Bladder microvascular endothelial cell (primary cell): ENCODE data around the gene TMEM125. TPM values are rescaled to one million over a fixed set of nuclear protein-coding genes. Genes with fewer than 3 reads are reported as not detected.

Experiments
- total RNA-seq: library from RNA; depleted of rRNA; stranded (reverse); fragments of >200 nt; gene quantifications from 2 replicates; pipeline ENCODE4 v1.2.3, GENCODE V29; 2014

Gene TMEM125
- 0.06 TPM in 1 of 2 replicates, not detected in the other for total RNA-seq

DNA sequence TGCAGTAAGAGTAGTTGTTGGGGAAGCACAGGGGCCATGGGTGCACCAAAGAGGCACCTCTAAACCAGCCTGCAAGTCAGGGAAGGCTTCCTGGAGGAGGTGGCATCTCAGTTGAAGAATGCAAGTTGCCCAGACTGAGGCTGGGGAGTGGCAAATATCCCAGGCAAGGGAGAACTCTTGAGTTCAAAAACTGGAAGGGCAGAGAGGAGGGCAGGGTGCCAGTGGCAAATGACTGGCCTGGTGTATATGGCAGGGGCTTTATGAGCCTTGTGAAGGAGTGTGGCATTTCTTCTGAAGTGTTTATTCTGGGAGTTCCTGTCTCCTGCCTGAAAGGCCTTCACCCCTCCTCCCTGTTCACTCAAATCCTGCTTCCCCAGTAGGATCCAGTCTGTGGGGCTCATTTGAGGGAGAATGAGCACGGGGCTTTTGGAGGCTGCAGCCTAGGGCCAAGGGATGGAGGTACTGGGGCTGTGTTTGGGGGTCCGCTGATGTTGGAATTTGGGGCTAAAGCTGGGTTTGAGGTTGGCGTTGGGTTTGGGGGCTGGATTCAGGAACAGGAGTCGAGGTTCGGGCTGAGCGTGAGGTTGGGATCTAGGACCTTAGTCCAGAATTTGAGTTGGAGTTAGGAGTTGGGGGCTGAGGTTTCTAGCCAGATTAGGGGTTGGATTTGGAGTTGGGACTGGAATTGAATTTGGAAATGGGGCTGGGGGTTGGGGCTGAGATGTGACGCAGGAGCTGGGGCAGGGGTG lies at the start of gene TMEM125:
Gene TMEM125, plus strand, starts transcription at position 357 of the 749 bp plus-strand sequence. CDS start 2,740 bp downstream, outside the sequence.

DNA sequence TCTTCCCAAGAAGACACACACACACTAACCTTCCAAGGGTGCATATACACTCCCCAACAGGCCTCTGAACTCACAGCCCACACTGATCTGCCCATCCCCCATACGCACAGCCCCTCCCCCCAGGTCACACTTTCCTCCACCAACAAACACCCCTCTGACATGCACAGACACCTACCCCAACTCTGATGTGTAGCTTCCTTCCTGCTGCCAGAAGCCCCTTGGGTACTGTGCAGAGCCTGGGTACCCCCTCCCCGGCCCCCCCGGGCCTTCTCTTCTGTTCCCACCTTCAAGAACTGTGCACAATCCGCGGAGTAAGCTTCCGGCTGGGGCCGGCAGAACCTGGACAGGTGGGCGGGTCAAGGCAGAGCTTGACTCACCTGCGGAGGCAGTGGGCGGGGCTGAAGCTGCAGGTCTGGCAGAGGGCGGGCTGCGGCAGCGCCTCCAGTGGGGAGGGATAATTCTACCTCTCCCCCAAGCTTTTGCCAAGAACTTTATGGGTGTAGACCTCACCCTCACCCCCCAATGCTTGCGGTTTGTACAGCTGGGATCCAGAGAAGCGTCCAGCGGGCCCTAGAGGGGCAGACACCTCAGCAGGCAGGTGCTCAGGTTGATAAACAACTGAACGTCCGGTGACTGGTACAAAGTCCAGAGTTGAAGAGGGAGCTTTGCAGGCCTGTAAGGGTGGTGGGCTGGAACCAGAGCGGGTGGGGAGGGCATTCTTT lies 15.6 kb downstream of the TMEM125 start, which contains the start of gene C1orf210:
Gene C1orf210, minus strand, starts transcription at position 313 of the 722 bp plus-strand sequence. CDS start 2,311 bp downstream, outside the sequence.

DNA sequence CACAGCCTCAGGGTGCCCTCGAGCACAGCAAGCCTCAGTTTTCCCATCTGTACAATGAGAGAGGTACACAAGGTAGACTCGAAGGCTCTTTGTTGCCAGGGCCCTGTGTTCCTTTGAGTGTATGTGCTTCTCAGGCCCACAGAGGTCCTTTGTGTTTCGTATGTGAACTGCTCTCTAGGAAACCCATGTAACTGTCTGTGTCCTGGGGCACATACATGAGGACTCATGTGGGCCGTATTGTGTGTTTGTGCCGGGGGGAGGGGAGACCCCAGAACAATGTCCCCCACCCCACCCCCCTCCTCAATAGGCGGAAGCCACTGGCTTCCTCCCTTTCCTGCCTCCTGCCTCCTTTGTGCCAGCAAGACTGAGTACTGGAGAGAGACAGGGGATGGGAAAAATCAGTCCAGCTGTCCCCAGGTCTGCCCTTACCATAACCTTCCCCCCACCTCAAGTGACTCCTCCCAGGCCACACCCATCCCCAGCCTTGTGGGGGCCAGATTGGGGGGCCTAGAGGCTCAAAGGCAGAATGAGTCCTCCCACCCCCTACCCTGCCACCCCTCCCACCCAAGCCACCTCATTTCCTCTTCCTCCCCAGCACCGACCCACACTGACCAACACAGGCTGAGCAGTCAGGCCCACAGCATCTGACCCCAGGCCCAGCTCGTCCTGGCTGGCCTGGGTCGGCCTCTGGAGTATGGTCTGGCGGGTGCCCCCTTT lies 30.8 kb downstream of the TMEM125 start, which contains the start of gene TIE1:
Gene TIE1, plus strand, starts transcription at position 605 of the 717 bp plus-strand sequence. Its CDS starts 90 bp downstream, at position 695.

Other genes starting within 250 kb of the TMEM125 start
- 66.1 and 81.1 TPM in 2 replicates for gene EBNA1BP2, start 97.7 kb upstream of the TMEM125 start, total RNA-seq
- 0.16 and 0.31 TPM in 2 replicates for gene CFAP57, start 97.7 kb upstream of the TMEM125 start, total RNA-seq
- not detected in 2 replicates for gene C1orf210, start 15.6 kb downstream of the TMEM125 start, total RNA-seq
- 740 and 1,208 TPM in 2 replicates for gene TIE1, start 31.0 kb downstream of the TMEM125 start, total RNA-seq
- gene MPL, start 67.8 kb downstream of the TMEM125 start, total RNA-seq = 0.06 TPM in 1 of 2 replicates, not detected in the other
- gene CDC20, start 89.0 kb downstream of the TMEM125 start, total RNA-seq = 29.1 and 66.4 TPM in 2 replicates
- gene ELOVL1, start 98.0 kb downstream of the TMEM125 start, total RNA-seq = 46.8 and 67.8 TPM in 2 replicates
- gene MED8, start 119.8 kb downstream of the TMEM125 start, total RNA-seq = 37.7 and 42.8 TPM in 2 replicates
- gene SZT2, start 119.9 kb downstream of the TMEM125 start, total RNA-seq = 10.5 and 28.6 TPM in 2 replicates
- 97.0 and 258 TPM in 2 replicates for gene HYI, start 183.9 kb downstream of the TMEM125 start, total RNA-seq